ENCODE data around the gene EPB41L2. TPM values are rescaled to one million over a fixed set of nuclear protein-coding genes. Genes with fewer than 3 reads are reported as not detected.
"Not testable (repeated sequence)": the region's sequence is repeated elsewhere in the genome, so short reads cannot be mapped to it uniquely, and the experiment has no call there.

EPB41L2 gene
- total RNA-seq, 1 donor from 2014 or later = 136 TPM

DNA sequence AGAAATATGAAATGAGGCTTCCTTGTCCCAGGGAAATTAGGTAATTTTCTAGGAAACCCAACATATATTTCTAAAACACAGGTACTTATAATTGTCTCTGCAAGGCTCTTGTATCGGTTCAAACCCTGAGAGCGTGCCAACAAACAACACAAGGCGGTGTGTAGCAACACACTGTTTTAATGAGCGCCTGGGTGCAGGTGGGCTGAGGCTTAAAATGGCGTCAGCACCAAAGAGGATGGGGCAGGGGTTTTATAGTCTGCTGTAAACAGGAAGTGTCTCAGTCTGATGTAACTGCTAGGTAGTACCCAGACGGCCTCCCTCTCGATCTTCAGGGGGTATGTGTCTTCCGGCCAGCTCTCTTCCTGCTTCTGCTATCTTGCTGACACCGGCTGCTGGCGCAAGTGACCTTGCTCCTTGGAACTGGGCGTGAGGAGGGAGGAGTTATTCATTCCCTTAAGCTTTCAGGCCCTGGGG, 69.7 kb downstream of the EPB41L2 start:
- H4K20me1 ChIP-seq (ENCODE audit: insufficient read depth, low read length) = no peaks in the 10 kb centered on the region
- H3K79me2 ChIP-seq (ENCODE audit: insufficient read depth, low read length) = peaks cover 41% of the 10 kb centered on the region
- no peak overlapping the region for H3K27ac ChIP-seq (ENCODE audit: low read depth, low read length)
- DNase-seq (ENCODE audit: low read depth) = no peak
- no peak overlapping the region for H3K9ac ChIP-seq (ENCODE audit: low read length)
- peaks cover 2% of the 10 kb centered on the region for H3K9me3 Mint-ChIP-seq (ENCODE audit: unreplicated experiment)
- H3K27me3 Mint-ChIP-seq (ENCODE audit: low read depth, unreplicated experiment) = no peaks in the 10 kb centered on the region
- no peak overlapping the region for H3K4me3 ChIP-seq (ENCODE audit: insufficient read depth, low read depth, low read length)
- no peaks in the 10 kb centered on the region for H3K27me3 ChIP-seq (ENCODE audit: insufficient read depth, low read length)
- H3K4me3 Mint-ChIP-seq (ENCODE audit: unreplicated experiment) = no peak overlapping the region
- H3K4me1 ChIP-seq (ENCODE audit: insufficient read depth, low read length) = peaks cover 14% of the 10 kb centered on the region
- TF ChIP-seq, protein P1, sequence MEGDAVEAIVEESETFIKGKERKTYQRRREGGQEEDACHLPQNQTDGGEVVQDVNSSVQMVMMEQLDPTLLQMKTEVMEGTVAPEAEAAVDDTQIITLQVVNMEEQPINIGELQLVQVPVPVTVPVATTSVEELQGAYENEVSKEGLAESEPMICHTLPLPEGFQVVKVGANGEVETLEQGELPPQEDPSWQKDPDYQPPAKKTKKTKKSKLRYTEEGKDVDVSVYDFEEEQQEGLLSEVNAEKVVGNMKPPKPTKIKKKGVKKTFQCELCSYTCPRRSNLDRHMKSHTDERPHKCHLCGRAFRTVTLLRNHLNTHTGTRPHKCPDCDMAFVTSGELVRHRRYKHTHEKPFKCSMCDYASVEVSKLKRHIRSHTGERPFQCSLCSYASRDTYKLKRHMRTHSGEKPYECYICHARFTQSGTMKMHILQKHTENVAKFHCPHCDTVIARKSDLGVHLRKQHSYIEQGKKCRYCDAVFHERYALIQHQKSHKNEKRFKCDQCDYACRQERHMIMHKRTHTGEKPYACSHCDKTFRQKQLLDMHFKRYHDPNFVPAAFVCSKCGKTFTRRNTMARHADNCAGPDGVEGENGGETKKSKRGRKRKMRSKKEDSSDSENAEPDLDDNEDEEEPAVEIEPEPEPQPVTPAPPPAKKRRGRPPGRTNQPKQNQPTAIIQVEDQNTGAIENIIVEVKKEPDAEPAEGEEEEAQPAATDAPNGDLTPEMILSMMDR (IDR thresholded peaks at IDR 0.05; ENCODE audit: insufficient read depth, low read depth, low read length) = no peak
- FAIRE-seq = no peak
- H2AFZ ChIP-seq (ENCODE audit: low read depth, low read length) = no peak overlapping the region
- H3K36me3 ChIP-seq (ENCODE audit: insufficient read depth, low read length) = no peaks in the 10 kb centered on the region
- H3K4me1 Mint-ChIP-seq (ENCODE audit: low read depth, unreplicated experiment) = peaks cover 32% of the 10 kb centered on the region
- no peaks in the 10 kb centered on the region for H3K36me3 Mint-ChIP-seq (ENCODE audit: low read depth, unreplicated experiment)
- H3K4me2 ChIP-seq (ENCODE audit: low read length) = no peak overlapping the region
- H3K27ac Mint-ChIP-seq (ENCODE audit: unreplicated experiment) = no peak overlapping the region
- H3K9me3 ChIP-seq (ENCODE audit: insufficient read depth, low read depth, low read length) = peaks cover 3% of the 10 kb centered on the region

DNA sequence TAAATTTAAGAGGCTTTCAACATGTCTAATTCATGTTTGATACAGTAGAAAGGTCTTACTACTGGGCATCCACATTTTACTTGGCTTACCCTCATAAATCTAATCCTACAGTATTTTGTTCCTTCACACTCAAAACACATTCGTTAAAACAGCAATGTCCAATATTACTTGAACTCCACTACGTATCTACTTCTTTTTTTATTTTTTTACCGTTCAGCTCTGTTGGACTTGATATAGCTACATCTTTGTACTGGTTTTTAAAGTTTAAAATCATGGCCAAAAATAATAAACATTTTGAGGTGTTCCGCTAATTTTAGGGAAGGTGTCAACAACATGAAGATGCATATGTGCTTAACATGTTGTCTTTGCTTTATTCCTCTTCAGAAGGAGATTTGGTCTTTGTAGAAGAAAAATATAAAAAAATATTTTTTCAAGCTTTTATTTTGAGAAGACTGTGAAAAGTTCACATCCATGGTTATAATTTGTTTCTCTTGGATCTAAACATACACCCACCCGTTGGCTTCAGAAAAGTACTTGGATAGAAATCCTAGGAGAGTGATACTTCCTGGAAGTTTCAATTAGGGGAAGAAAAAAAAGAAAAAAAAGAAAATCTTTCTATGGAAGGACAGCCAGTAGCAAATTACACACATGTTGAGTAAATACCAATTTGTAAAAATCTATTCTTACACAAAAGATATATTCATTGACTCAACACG, 71.5 kb downstream of the EPB41L2 start:
- H3K9ac ChIP-seq (ENCODE audit: low read length) = no peak overlapping the region
- H3K4me1 Mint-ChIP-seq (ENCODE audit: low read depth, unreplicated experiment) = peaks cover 24% of the 10 kb centered on the region
- peaks cover 2% of the 10 kb centered on the region for H3K9me3 Mint-ChIP-seq (ENCODE audit: unreplicated experiment)
- no peak overlapping the region for H2AFZ ChIP-seq (ENCODE audit: low read depth, low read length)
- no peaks in the 10 kb centered on the region for H3K27me3 ChIP-seq (ENCODE audit: insufficient read depth, low read length)
- H4K20me1 ChIP-seq (ENCODE audit: insufficient read depth, low read length) = no peaks in the 10 kb centered on the region
- H3K27me3 Mint-ChIP-seq (ENCODE audit: low read depth, unreplicated experiment) = no peaks in the 10 kb centered on the region
- no peak overlapping the region for H3K27ac ChIP-seq (ENCODE audit: low read depth, low read length)
- H3K9me3 ChIP-seq (ENCODE audit: insufficient read depth, low read depth, low read length) = peaks cover 3% of the 10 kb centered on the region
- H3K4me3 ChIP-seq (ENCODE audit: insufficient read depth, low read depth, low read length) = no peak overlapping the region
- FAIRE-seq = no peak
- H3K36me3 ChIP-seq (ENCODE audit: insufficient read depth, low read length) = no peaks in the 10 kb centered on the region
- no peak for TF ChIP-seq EZH2 (IDR thresholded peaks at IDR 0.05; ENCODE audit: insufficient read depth, low read length)
- TF ChIP-seq, protein P1 (IDR thresholded peaks at IDR 0.05; ENCODE audit: insufficient read depth, low read depth, low read length) = no peak
- no peak for DNase-seq (ENCODE audit: low read depth)
- H3K4me3 Mint-ChIP-seq (ENCODE audit: unreplicated experiment) = no peak overlapping the region
- H3K27ac Mint-ChIP-seq (ENCODE audit: unreplicated experiment) = peak overlapping the region; percentile 8
- peaks cover 44% of the 10 kb centered on the region for H3K79me2 ChIP-seq (ENCODE audit: insufficient read depth, low read length)
- no peak overlapping the region for H3K4me2 ChIP-seq (ENCODE audit: low read length)
- no peaks in the 10 kb centered on the region for H3K36me3 Mint-ChIP-seq (ENCODE audit: low read depth, unreplicated experiment)
- H3K4me1 ChIP-seq (ENCODE audit: insufficient read depth, low read length) = peaks cover 5% of the 10 kb centered on the region

DNA sequence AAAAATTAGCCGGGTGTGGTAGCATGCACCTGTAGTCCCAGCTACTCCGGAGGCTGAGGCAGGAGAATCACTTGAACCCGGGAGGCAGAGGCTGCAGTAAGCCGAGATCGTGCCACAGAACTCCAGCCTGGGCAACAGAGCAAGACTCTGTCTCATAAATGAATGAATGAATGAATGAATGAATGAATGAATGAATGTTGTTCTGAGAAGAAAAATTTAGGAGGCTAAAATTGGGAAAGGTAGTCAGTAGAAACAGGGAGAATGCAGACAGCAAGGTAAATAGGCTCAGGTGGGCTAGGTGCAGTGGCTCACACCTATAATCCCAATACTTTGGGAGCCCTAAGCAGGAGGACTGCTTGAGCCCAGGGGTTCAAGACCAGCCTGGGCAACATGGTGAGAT, 75.5 kb downstream of the EPB41L2 start:
- not testable (repeated sequence) for H4K20me1 ChIP-seq (ENCODE audit: insufficient read depth, low read length); DNase-seq (ENCODE audit: low read depth); H3K9me3 ChIP-seq (ENCODE audit: insufficient read depth, low read depth, low read length); H3K27me3 Mint-ChIP-seq (ENCODE audit: low read depth, unreplicated experiment); H3K4me3 Mint-ChIP-seq (ENCODE audit: unreplicated experiment); H3K9me3 Mint-ChIP-seq (ENCODE audit: unreplicated experiment); H3K4me1 ChIP-seq (ENCODE audit: insufficient read depth, low read length); H3K36me3 Mint-ChIP-seq (ENCODE audit: low read depth, unreplicated experiment); H3K27ac ChIP-seq (ENCODE audit: low read depth, low read length); H3K9ac ChIP-seq (ENCODE audit: low read length); FAIRE-seq; H3K36me3 ChIP-seq (ENCODE audit: insufficient read depth, low read length); H3K27me3 ChIP-seq (ENCODE audit: insufficient read depth, low read length); H2AFZ ChIP-seq (ENCODE audit: low read depth, low read length); H3K27ac Mint-ChIP-seq (ENCODE audit: unreplicated experiment); H3K4me3 ChIP-seq (ENCODE audit: insufficient read depth, low read depth, low read length); H3K4me2 ChIP-seq (ENCODE audit: low read length)
- peaks cover 23% of the 10 kb centered on the region for H3K79me2 ChIP-seq (ENCODE audit: insufficient read depth, low read length)
- H3K4me1 Mint-ChIP-seq (ENCODE audit: low read depth, unreplicated experiment) = peaks cover 10% of the 10 kb centered on the region
